KMS-11 (cell line): ENCODE results near the gene ZNF587.
A peak's percentile ranks its signal among the peaks of the same experiment; 100 is the strongest.
"Not testable (repeated sequence)": the region's sequence is repeated elsewhere in the genome, so short reads cannot be mapped to it uniquely, and the experiment has no call there.

Experiments
- H2AFZ ChIP-seq: fragments of 200-600 bp; sonication (generic); 2 replicates; pipeline ENCODE4 v1.6.1; 2016; ENCODE audit warnings: antibody characterized with exemption, mixed run types, low read depth
- H3K27ac ChIP-seq: fragments of 200-600 bp; sonication (generic); 2 replicates; pipeline ENCODE4 v1.6.1; 2016; ENCODE audit warnings: mild to moderate bottlenecking, mixed run types
- H3K27me3 ChIP-seq: fragments of 200-600 bp; sonication (generic); 2 replicates; pipeline ENCODE4 v1.6.1; 2017; ENCODE audit warnings: mild to moderate bottlenecking, low read depth, mixed run types, moderate library complexity; ENCODE audit not compliant: insufficient read depth
- H3K36me3 ChIP-seq: fragments of 200-600 bp; sonication (generic); 2 replicates; pipeline ENCODE4 v1.6.1; 2017; ENCODE audit warnings: mild to moderate bottlenecking, mixed run types; ENCODE audit not compliant: insufficient read depth
- H3K4me1 ChIP-seq: fragments of 200-600 bp; sonication (generic); 2 replicates; pipeline ENCODE4 v1.6.1; 2016; ENCODE audit warnings: mild to moderate bottlenecking, low read depth, mixed run types; ENCODE audit not compliant: poor library complexity, severe bottlenecking
- H3K4me2 ChIP-seq: fragments of 200-600 bp; sonication (generic); 2 replicates; pipeline ENCODE4 v1.7.0; 2016; ENCODE audit warnings: mild to moderate bottlenecking, mixed run types
- H3K4me3 ChIP-seq: fragments of 200-600 bp; sonication (generic); IDR thresholded peaks from 2 replicates; pipeline ENCODE4 v1.6.1; 2017; ENCODE audit warnings: low read depth, low read length, mixed read lengths; ENCODE audit not compliant: insufficient read depth
- H3K79me2 ChIP-seq: fragments of 200-600 bp; sonication (generic); 2 replicates; pipeline ENCODE4 v1.6.1; 2016; ENCODE audit warnings: low read depth, mixed run types; ENCODE audit not compliant: insufficient read depth
- H3K9ac ChIP-seq: fragments of 200-600 bp; sonication (generic); 2 replicates; pipeline ENCODE4 v1.6.1; 2016; ENCODE audit warnings: mild to moderate bottlenecking, mixed run types
- H4K20me1 ChIP-seq: fragments of 200-600 bp; sonication (generic); 2 replicates; pipeline ENCODE4 v1.6.1; 2016; ENCODE audit warnings: mild to moderate bottlenecking, mixed run types; ENCODE audit not compliant: insufficient read depth
- TF ChIP-seq, protein P1 (sequence below): fragments of 200-600 bp; sonication (generic); conservative IDR thresholded peaks from 2 replicates; pipeline ENCODE4 v1.6.1; 2017; ENCODE audit warnings: low read depth, mild to moderate bottlenecking, antibody characterized with exemption, low read length, moderate library complexity, mixed read lengths

Gene ZNF587

DNA sequence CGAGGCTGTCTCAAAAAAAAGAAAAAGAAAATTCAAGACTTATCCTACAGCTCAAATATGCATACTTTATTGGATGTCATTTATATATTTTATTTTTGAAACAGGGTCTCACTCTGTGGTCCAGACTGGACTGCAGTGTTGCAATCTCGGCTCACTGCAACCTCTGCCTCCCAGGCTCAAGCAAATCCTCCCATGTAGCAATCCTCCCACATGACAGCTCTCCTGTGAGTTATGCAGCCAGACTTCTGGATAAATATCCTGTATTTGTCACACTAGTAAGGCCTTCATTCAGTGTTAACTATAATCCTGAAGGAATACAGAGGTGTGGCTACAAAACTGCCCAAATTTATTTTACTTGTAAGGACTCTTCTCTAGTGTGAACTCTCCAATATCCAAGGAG, 42.1 kb upstream of the ZNF587 start:
- Histone ChIP-seq H3K4me2 (no peak overlapping the region), H4K20me1 (no peaks in the 10 kb centered on the region), H3K36me3 (no peaks in the 10 kb centered on the region; the same call in 1 of the 2 replicates), H3K27ac (no peak overlapping the region), H3K27me3 (no peaks in the 10 kb centered on the region), H3K4me3 (no peak overlapping the region), H2AFZ (no peak overlapping the region), H3K79me2 (no peaks in the 10 kb centered on the region), H3K9ac (no peak overlapping the region), H3K4me1 (peaks cover 6% of the 10 kb centered on the region)
- TF ChIP-seq, protein P1, sequence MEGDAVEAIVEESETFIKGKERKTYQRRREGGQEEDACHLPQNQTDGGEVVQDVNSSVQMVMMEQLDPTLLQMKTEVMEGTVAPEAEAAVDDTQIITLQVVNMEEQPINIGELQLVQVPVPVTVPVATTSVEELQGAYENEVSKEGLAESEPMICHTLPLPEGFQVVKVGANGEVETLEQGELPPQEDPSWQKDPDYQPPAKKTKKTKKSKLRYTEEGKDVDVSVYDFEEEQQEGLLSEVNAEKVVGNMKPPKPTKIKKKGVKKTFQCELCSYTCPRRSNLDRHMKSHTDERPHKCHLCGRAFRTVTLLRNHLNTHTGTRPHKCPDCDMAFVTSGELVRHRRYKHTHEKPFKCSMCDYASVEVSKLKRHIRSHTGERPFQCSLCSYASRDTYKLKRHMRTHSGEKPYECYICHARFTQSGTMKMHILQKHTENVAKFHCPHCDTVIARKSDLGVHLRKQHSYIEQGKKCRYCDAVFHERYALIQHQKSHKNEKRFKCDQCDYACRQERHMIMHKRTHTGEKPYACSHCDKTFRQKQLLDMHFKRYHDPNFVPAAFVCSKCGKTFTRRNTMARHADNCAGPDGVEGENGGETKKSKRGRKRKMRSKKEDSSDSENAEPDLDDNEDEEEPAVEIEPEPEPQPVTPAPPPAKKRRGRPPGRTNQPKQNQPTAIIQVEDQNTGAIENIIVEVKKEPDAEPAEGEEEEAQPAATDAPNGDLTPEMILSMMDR: no peak

DNA sequence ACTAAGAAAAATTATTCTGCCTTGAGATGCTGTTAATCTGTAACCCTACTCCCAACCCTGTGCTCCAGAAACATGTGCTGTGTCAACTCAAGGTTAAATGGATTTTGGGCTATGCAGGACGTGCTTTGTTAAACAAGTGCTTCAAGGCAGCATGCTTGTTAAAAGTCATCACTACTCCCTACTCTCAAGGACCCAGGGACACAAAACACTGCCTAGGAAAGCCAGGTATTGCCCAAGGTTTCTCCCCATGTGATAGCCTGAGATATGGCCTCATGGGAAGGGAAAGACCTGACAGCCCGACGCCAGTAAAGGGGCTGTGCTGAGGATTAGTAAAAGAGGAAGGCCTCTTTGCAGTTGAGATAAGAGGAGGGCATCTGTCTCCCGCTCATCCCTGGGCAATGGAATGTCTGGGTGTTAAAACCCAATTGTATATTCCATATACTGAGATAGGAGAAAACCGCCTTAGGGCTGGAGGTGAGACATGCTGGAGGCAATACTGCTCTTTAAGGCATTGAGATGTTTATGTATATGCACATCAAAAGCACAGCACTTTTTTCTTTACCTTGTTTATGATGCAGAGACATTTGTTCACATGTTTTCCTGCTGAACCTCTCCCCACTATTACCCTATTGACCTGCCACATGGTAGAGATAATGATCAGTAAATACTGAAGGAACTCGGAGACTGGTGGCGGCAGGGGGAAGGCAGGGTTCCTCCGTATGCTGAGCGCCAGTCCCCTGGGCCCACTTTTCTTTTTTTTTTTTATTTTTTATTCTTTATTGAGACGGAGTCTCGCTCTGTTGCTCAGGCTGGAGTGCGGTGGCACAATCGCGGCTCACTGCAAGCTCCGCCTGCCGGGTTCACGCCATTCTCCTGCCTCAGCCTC, 39.0 kb upstream of the ZNF587 start:
- not testable (repeated sequence) for H3K27ac ChIP-seq, H3K4me3 ChIP-seq, H3K36me3 ChIP-seq, H3K27me3 ChIP-seq, H4K20me1 ChIP-seq, H3K4me2 ChIP-seq, H2AFZ ChIP-seq, H3K9ac ChIP-seq
- Histone ChIP-seq H3K79me2 (peaks cover 13% of the 10 kb centered on the region; the same call in 1 of the 2 replicates), H3K4me1 (peaks cover 23% of the 10 kb centered on the region)

DNA sequence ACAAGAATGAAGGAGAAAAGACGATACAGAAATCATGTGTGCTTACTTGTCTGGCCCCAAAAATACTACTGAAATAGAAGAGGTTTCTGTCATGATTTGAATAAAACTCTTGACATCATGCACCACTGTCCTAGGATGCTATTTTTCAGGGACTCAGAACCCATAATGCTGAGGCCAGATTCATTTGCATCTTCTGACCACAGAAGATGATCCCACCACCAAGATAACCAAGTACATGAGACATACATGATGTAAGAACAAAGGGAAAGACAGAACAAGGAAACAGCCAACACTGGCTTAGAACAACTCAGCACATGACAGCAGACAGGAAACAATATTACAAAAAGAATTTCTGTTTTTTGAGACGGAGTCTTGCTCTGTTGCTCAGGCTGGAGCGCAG, 37.4 kb upstream of the ZNF587 start:
- Histone ChIP-seq H2AFZ (no peak overlapping the region), H3K27me3 (no peaks in the 10 kb centered on the region), H3K4me1 (peaks cover 23% of the 10 kb centered on the region), H3K4me2 (no peak overlapping the region), H4K20me1 (no peaks in the 10 kb centered on the region), H3K9ac (no peak overlapping the region), H3K4me3 (no peak overlapping the region), H3K79me2 (peaks cover 13% of the 10 kb centered on the region; the same call in 1 of the 2 replicates), H3K27ac (no peak overlapping the region), H3K36me3 (no peaks in the 10 kb centered on the region; the same call in 1 of the 2 replicates)
- TF ChIP-seq, protein P1: no peak

DNA sequence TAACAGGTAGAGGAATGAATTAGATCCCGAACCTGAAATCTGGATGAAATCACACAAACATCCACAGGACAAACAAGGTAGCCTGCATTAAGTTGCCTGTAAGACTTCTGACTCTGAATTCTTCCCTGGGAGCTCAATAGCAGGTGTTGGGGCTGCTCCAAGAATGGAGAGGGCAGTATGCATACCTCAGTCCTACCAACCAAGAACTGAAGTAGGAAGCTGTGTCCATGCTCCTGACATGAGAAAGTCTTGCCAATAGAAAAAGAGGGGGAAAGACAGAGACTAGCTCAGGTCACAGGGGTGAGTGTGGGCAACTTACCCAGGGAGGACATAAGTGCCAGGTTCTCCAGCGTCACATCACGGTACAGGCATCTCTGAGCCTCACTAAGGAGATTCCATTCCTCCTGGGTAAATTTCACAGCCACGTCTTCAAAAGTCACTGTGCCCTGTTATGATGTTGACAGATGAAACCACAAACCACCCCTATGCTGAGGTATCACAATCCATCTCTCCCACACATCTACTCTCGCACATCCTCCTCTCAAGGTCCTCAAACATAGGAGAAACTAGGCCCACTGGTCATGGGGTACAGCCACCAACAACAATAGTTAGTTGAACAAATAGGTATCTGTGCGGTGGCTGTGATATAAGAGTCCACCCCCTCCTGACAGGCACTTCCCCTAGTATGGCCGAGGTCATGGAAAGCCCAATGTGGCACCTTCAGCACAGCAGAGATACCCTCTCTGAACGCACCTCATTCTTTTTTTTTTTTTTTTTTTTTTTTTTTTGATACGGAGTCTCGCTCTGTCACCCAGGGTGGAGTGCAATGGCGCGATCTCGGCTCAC, 36.5 kb upstream of the ZNF587 start:
- Histone ChIP-seq H3K4me2 (peak overlapping the region; percentile 85), H3K4me1 (peaks cover 23% of the 10 kb centered on the region), H3K79me2 (peaks cover 13% of the 10 kb centered on the region; the same call in 1 of the 2 replicates)
- H3K9ac ChIP-seq, H2AFZ ChIP-seq, H3K4me3 ChIP-seq, H4K20me1 ChIP-seq, H3K27ac ChIP-seq, H3K27me3 ChIP-seq, H3K36me3 ChIP-seq: not testable (repeated sequence)

DNA sequence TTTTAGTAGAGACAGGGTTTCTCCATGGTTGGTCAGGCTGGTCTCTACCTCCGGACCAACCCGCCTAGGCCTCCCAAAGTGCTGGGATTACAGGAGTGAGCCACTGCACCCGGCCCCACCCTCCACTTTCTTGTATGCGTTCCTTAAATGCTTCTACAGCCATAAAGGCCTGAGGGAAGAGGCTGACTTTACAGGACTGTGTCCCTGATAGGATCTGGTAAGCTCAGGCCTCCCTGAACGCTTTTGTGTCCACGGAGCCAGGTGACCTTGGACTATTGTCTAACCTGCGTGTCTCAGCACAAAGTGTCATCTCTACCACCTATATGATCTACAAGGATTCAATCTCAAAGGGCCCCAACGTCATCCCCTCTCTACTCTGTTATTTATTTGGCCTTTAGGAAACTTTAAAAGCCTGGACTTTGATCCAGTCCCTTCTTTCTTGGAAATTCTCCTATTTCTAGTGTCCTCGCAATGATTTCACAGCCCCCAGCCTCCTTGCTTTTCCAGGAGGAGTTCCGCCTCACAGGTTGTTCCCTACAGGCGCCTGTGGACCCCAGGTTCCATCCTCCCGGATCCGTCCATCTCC, 35.6 kb upstream of the ZNF587 start:
- Histone ChIP-seq H3K4me2 (peak overlapping the region; percentile 85), H2AFZ (peak overlapping the region; percentile 88), H4K20me1 (no peaks in the 10 kb centered on the region), H3K79me2 (peaks cover 13% of the 10 kb centered on the region; the same call in 1 of the 2 replicates), H3K9ac (peak overlapping the region; percentile 68), H3K27me3 (no peaks in the 10 kb centered on the region), H3K4me1 (peaks cover 23% of the 10 kb centered on the region), H3K36me3 (no peaks in the 10 kb centered on the region; the same call in 1 of the 2 replicates), H3K27ac (peak overlapping the region; percentile 23), H3K4me3 (no peak overlapping the region)
- TF ChIP-seq, protein P1: no peak
